SK-N-SH treated with all-trans-retinoic acid at 6 μM for 48 hours (cell line): ENCODE results near the gene PPM1H.

Experiments used
- ATAC-seq: fragments of 200-7000 bp; cut with Tn5 transposase; 3 replicates; pipeline ENCODE4 v1.9.1; 2020; ENCODE audit warnings: mild to moderate bottlenecking, moderate library complexity
- ARNTL ChIP-seq: fragments of 450-650 bp; formaldehyde crosslinking; IDR thresholded peaks from 2 replicates; pipeline ENCODE4 v1.5.0; 2020; ENCODE audit warnings: low read depth, mild to moderate bottlenecking, moderate library complexity, borderline replicate concordance
- BACH2 ChIP-seq: fragments of 250-450 bp; sonication (Bioruptor Pico); IDR thresholded peaks from 2 replicates; pipeline ENCODE4 v1.9.0; 2021; ENCODE audit warnings: mild to moderate bottlenecking, borderline replicate concordance
- CSDC2 ChIP-seq: fragments of 250-450 bp; sonication (Bioruptor Pico); IDR thresholded peaks from 2 replicates; pipeline ENCODE4 v1.5.0; 2020; ENCODE audit warnings: mild to moderate bottlenecking, moderate library complexity
- ESRRG ChIP-seq: fragments of 250-450 bp; sonication (Bioruptor Pico); IDR thresholded peaks from 2 replicates; pipeline ENCODE4 v1.6.1; 2021; ENCODE audit warnings: mild to moderate bottlenecking
- GLIS3 ChIP-seq: fragments of 250-450 bp; sonication (Bioruptor Pico); IDR thresholded peaks from 2 replicates; pipeline ENCODE4 v1.5.0; 2020; ENCODE audit warnings: mild to moderate bottlenecking, moderate library complexity
- ISL1 ChIP-seq: fragments of 250-450 bp; sonication (Bioruptor Pico); IDR thresholded peaks from 2 replicates; pipeline ENCODE4 v2.1.2; 2022; ENCODE audit warnings: mild to moderate bottlenecking, moderate library complexity
- OSR1 ChIP-seq: fragments of 250-450 bp; sonication (Bioruptor Pico); IDR thresholded peaks from 2 replicates; pipeline ENCODE4 v1.8.0; 2022; ENCODE audit warnings: moderate library complexity, mild to moderate bottlenecking, inconsistent platforms
- PPARA ChIP-seq: fragments of 250-450 bp; sonication (Bioruptor Pico); IDR thresholded peaks from 2 replicates; pipeline ENCODE4 v1.5.0; 2020; ENCODE audit warnings: mild to moderate bottlenecking, borderline replicate concordance
- RARB ChIP-seq: fragments of 250-450 bp; sonication (Bioruptor Pico); IDR thresholded peaks from 2 replicates; pipeline ENCODE4 v1.8.0; 2021; ENCODE audit warnings: mild to moderate bottlenecking, moderate library complexity
- SNAI2 ChIP-seq: fragments of 250-450 bp; sonication (Bioruptor Pico); IDR thresholded peaks from 2 replicates; pipeline ENCODE4 v1.5.0; 2020; ENCODE audit warnings: mild to moderate bottlenecking, moderate library complexity
- TOX ChIP-seq: fragments of 250-450 bp; sonication (Bioruptor Pico); IDR thresholded peaks from 2 replicates; pipeline ENCODE4 v1.8.0; 2021; ENCODE audit warnings: mild to moderate bottlenecking, moderate library complexity, borderline replicate concordance
- ZC3H10 ChIP-seq: fragments of 250-450 bp; sonication (Bioruptor Pico); IDR thresholded peaks from 2 replicates; pipeline ENCODE4 v1.5.1; 2021; ENCODE audit warnings: mild to moderate bottlenecking, moderate library complexity
- ZFP3 ChIP-seq: fragments of 250-450 bp; sonication (Bioruptor Pico); IDR thresholded peaks from 2 replicates; pipeline ENCODE4 v1.5.0; 2020; ENCODE audit warnings: mild to moderate bottlenecking, moderate library complexity
- ZFP30 ChIP-seq: fragments of 450-650 bp; formaldehyde crosslinking; IDR thresholded peaks from 2 replicates; pipeline ENCODE4 v1.5.0; 2022; ENCODE audit warnings: mild to moderate bottlenecking, moderate library complexity
- ZNF70 ChIP-seq: fragments of 450-650 bp; formaldehyde crosslinking; IDR thresholded peaks from 2 replicates; pipeline ENCODE4 v1.5.0; 2020; ENCODE audit warnings: mild to moderate bottlenecking, moderate library complexity
- ZNF8 ChIP-seq: fragments of 450-650 bp; formaldehyde crosslinking; IDR thresholded peaks from 2 replicates; pipeline ENCODE4 v1.5.0; 2020; ENCODE audit warnings: mild to moderate bottlenecking, moderate library complexity
- TF ChIP-seq, protein P1 (sequence below): fragments of 250-450 bp; sonication (Bioruptor Pico); IDR thresholded peaks from 2 replicates; pipeline ENCODE4 v1.8.0; 2020; ENCODE audit warnings: mild to moderate bottlenecking, moderate library complexity, borderline replicate concordance
- TF ChIP-seq, protein P2 (sequence below): fragments of 250-450 bp; sonication (Bioruptor Pico); IDR thresholded peaks from 2 replicates; pipeline ENCODE4 v1.5.1; 2021; ENCODE audit warnings: mild to moderate bottlenecking, moderate library complexity
- TF ChIP-seq, protein P3 (sequence below): fragments of 250-450 bp; sonication (Bioruptor Pico); IDR thresholded peaks from 2 replicates; pipeline ENCODE4 v1.8.0; 2021; ENCODE audit warnings: low read depth, mild to moderate bottlenecking, moderate library complexity, borderline replicate concordance
- TF ChIP-seq, protein P4 (sequence below): fragments of 250-450 bp; sonication (Bioruptor Pico); IDR thresholded peaks from 2 replicates; pipeline ENCODE4 v1.5.1; 2020; ENCODE audit warnings: low read depth, mild to moderate bottlenecking, moderate library complexity

Gene PPM1H

DNA sequence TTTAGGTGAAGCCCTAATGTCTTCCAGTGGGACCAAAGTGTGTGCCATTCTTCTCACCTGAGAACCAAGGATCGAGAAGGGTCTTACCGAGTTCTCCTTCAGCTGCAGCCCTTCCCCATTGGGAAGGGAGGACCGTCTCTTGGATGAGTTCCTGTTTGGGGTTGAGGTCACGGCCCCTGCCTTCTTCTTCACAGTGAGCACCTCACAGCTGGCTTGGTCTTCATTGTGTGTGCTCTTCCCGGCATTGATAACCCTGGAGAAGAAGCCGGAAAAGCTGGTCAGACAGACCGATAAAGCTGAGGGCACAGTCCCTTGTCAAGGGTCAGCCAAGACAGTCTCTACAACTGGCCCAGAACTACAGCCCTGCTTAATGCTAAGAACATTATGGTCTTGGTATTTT, 102.9 kb downstream of the PPM1H start:
- ATAC-seq: no peak
- TF ChIP-seq ZNF70 (no peak), ZC3H10 (CRISPR knock-in tag) (no peak), ARNTL (CRISPR knock-in tag) (no peak), SNAI2 (CRISPR knock-in tag) (no peak), CSDC2 (CRISPR knock-in tag) (no peak), GLIS3 (CRISPR knock-in tag) (no peak), ZFP30 (no peak), PPARA (CRISPR knock-in tag) (no peak), RARB (no peak), OSR1 (no peak)
- TF ChIP-seq, protein P1, sequence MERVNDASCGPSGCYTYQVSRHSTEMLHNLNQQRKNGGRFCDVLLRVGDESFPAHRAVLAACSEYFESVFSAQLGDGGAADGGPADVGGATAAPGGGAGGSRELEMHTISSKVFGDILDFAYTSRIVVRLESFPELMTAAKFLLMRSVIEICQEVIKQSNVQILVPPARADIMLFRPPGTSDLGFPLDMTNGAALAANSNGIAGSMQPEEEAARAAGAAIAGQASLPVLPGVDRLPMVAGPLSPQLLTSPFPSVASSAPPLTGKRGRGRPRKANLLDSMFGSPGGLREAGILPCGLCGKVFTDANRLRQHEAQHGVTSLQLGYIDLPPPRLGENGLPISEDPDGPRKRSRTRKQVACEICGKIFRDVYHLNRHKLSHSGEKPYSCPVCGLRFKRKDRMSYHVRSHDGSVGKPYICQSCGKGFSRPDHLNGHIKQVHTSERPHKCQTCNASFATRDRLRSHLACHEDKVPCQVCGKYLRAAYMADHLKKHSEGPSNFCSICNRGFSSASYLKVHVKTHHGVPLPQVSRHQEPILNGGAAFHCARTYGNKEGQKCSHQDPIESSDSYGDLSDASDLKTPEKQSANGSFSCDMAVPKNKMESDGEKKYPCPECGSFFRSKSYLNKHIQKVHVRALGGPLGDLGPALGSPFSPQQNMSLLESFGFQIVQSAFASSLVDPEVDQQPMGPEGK: no peak

DNA sequence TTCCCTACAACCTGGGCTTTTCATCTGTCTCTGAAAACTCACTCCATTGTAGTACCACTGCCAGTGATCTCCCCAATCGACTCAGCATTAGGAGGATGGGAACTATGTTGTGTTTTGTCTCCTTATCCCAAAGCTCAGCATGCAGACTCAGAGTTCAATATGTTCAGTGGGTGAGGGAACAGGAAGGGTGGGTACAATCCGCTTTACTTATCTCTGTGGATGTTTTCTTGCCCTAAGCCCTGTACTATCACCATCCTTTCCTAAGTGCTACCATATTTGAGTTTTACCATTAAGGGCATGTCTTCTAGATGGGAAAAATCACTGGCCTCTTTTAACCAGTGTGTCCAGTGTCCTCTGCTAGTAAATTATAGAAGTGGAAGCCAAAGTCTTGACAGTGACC, 107.1 kb downstream of the PPM1H start:
- ATAC-seq: no peak

DNA sequence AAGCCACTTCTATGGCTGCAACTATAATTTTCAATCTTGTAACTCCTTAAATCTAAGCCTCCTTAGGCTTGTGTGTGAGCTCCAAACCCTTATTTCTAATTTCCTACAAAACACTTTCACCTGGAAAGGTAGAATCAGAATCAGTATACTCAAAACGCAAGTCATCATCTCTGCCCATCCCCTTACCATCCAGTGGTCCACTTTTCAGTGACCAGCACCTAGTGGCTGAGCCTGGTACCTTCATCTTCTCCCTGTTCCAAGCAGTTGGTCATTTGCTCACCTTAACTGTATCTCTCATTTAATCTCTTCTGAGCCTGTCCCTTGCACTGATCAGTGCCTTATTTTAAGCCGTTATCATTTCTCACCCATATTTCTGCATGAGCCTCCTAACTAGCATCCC, 107.9 kb downstream of the PPM1H start:
- TF ChIP-seq ZFP30: no peak
- TF ChIP-seq ISL1 (CRISPR knock-in tag): no peak
- no peak for TF ChIP-seq ZNF8 (CRISPR knock-in tag)
- TF ChIP-seq, protein P2, sequence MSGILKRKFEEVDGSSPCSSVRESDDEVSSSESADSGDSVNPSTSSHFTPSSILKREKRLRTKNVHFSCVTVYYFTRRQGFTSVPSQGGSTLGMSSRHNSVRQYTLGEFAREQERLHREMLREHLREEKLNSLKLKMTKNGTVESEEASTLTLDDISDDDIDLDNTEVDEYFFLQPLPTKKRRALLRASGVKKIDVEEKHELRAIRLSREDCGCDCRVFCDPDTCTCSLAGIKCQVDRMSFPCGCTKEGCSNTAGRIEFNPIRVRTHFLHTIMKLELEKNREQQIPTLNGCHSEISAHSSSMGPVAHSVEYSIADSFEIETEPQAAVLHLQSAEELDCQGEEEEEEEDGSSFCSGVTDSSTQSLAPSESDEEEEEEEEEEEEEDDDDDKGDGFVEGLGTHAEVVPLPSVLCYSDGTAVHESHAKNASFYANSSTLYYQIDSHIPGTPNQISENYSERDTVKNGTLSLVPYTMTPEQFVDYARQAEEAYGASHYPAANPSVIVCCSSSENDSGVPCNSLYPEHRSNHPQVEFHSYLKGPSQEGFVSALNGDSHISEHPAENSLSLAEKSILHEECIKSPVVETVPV (CRISPR knock-in tag): no peak
- TF ChIP-seq, protein P3, sequence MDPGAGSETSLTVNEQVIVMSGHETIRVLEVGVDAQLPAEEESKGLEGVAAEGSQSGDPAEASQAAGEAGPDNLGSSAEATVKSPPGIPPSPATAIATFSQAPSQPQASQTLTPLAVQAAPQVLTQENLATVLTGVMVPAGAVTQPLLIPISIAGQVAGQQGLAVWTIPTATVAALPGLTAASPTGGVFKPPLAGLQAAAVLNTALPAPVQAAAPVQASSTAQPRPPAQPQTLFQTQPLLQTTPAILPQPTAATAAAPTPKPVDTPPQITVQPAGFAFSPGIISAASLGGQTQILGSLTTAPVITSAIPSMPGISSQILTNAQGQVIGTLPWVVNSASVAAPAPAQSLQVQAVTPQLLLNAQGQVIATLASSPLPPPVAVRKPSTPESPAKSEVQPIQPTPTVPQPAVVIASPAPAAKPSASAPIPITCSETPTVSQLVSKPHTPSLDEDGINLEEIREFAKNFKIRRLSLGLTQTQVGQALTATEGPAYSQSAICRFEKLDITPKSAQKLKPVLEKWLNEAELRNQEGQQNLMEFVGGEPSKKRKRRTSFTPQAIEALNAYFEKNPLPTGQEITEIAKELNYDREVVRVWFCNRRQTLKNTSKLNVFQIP: no peak
- no peak for TF ChIP-seq ZFP3 (CRISPR knock-in tag)
- no peak for TF ChIP-seq ESRRG (CRISPR knock-in tag)
- TF ChIP-seq GLIS3 (CRISPR knock-in tag): no peak
- no peak for TF ChIP-seq OSR1
- no peak for TF ChIP-seq RARB
- TF ChIP-seq BACH2 (CRISPR knock-in tag): no peak
- no peak for TF ChIP-seq ARNTL (CRISPR knock-in tag)
- TF ChIP-seq, protein P4, sequence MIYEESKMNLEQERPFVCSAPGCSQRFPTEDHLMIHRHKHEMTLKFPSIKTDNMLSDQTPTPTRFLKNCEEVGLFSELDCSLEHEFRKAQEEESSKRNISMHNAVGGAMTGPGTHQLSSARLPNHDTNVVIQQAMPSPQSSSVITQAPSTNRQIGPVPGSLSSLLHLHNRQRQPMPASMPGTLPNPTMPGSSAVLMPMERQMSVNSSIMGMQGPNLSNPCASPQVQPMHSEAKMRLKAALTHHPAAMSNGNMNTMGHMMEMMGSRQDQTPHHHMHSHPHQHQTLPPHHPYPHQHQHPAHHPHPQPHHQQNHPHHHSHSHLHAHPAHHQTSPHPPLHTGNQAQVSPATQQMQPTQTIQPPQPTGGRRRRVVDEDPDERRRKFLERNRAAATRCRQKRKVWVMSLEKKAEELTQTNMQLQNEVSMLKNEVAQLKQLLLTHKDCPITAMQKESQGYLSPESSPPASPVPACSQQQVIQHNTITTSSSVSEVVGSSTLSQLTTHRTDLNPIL (CRISPR knock-in tag): no peak
- TF ChIP-seq, protein P1: no peak
- TF ChIP-seq, all 23 proteins: peak for 0
- no peak for ATAC-seq

More for the DNA sequence above, 107.1 kb downstream of the PPM1H start:
- TF ChIP-seq TOX (CRISPR knock-in tag): no peak
- no peak for TF ChIP-seq PPARA (CRISPR knock-in tag)
- no peak for TF ChIP-seq BACH2 (CRISPR knock-in tag)
- no peak for TF ChIP-seq OSR1
- no peak for TF ChIP-seq ZFP30
- TF ChIP-seq, protein P3: no peak
- TF ChIP-seq ZC3H10 (CRISPR knock-in tag): no peak
